ENCODE measurements around the gene RC3H2.

GRCh38 chr9:122806661-122807060 is 98.5 kb downstream of the RC3H2 start:
- no peak for TF ChIP-seq EP300 (IDR thresholded peaks at IDR 0.05)
- TF ChIP-seq CTCF (IDR thresholded peaks at IDR 0.05), result no peak

Measured in sigmoid colon (tissue), 4 donors.